Measurements from ENCODE around the gene PEX12. TPM values are rescaled to one million over a fixed set of nuclear protein-coding genes. Genes with fewer than 3 reads are reported as not detected.
"Not testable (repeated sequence)": the region's sequence is repeated elsewhere in the genome, so short reads cannot be mapped to it uniquely, and the experiment has no call there.

PEX12 gene
- polyA plus RNA-seq, 3 donors, result 1.9 to 3.1 (median 3.0) TPM

- 67 to 91% (median 80%) methylated on average over 1 of the region's 1 CpG for WGBS, 3 donors
- H3K27ac ChIP-seq (ENCODE audit: low read depth, low read length), result no peak overlapping the region
Measured at GRCh38 chr17:35546487-35546886, 31.9 kb downstream of the PEX12 start.

- H3K27ac ChIP-seq (ENCODE audit: low read depth, low read length), result no peak overlapping the region
- WGBS, 3 donors, result 78 to 87% (median 79%) methylated on average over 1 of the region's 1 CpG
Measured at GRCh38 chr17:35545150-35545549, 33.2 kb downstream of the PEX12 start.

GRCh38 chr17:35543856-35544255, 34.5 kb downstream of the PEX12 start:
- 50 to 73% (median 64%) methylated on average over 1 of the region's 1 CpG for WGBS, 3 donors
- no peak overlapping the region for H3K27ac ChIP-seq (ENCODE audit: low read depth, low read length)

- H3K27ac ChIP-seq (ENCODE audit: low read depth, low read length), result no peak overlapping the region
Measured at GRCh38 chr17:35542990-35543389, 35.4 kb downstream of the PEX12 start.

- no peak overlapping the region for H3K27ac ChIP-seq (ENCODE audit: low read depth, low read length)
- WGBS, 3 donors, result 14 to 45% (median 29%) methylated on average over 1 of the region's 1 CpG
Measured at GRCh38 chr17:35541434-35541833, 36.9 kb downstream of the PEX12 start.

- H3K27ac ChIP-seq (ENCODE audit: low read depth, low read length), result no peak overlapping the region
- WGBS, 3 donors, result 10 to 49% (median 12%) methylated on average over 8 of the region's 8 CpGs
Measured at GRCh38 chr17:35540589-35541404, 37.6 kb downstream of the PEX12 start.

GRCh38 chr17:35539659-35540026, 38.7 kb downstream of the PEX12 start:
- H3K27ac ChIP-seq (ENCODE audit: low read depth, low read length), result no peak overlapping the region
- WGBS, 3 donors, result 34 to 45% (median 34%) methylated on average over 5 of the region's 5 CpGs

GRCh38 chr17:35537601-35538141, 40.7 kb downstream of the PEX12 start, which contains the start of gene SLFN12L:
Gene SLFN12L (minus strand): TSS chr17:35537678. CDS start chr17:35522364, 15,314 bp downstream.
- no peak within 1 kb of the TSS for H3K27ac ChIP-seq (ENCODE audit: low read depth, low read length)
- WGBS, 3 donors, result 23 to 53% (median 37%) methylated on average over 2 of the region's 2 CpGs

GRCh38 chr17:35536664-35537171, 41.7 kb downstream of the PEX12 start:
- WGBS, 3 donors, result 47 to 64% (median 53%) methylated on average over 13 of the region's 13 CpGs
- no peak overlapping the region for H3K27ac ChIP-seq (ENCODE audit: low read depth, low read length)

- H3K27ac ChIP-seq (ENCODE audit: low read depth, low read length), result not testable (repeated sequence)
- WGBS, 3 donors, result 92 to 93% (median 92%) methylated on average over 9 of the region's 9 CpGs
Measured at GRCh38 chr17:35535406-35535805, 43.0 kb downstream of the PEX12 start.

GRCh38 chr17:35534576-35535093, 43.7 kb downstream of the PEX12 start:
- 65 to 73% (median 71%) methylated on average over 3 of the region's 3 CpGs for WGBS, 3 donors
- no peak overlapping the region for H3K27ac ChIP-seq (ENCODE audit: low read depth, low read length)

- WGBS, 3 donors, result 47 to 61% (median 58%) methylated on average over 1 of the region's 1 CpG
- no peak overlapping the region for H3K27ac ChIP-seq (ENCODE audit: low read depth, low read length)
Measured at GRCh38 chr17:35531160-35531559, 47.2 kb downstream of the PEX12 start.

GRCh38 chr17:35529866-35530265, 48.5 kb downstream of the PEX12 start:
- H3K27ac ChIP-seq (ENCODE audit: low read depth, low read length), result no peak overlapping the region
- WGBS, 3 donors, result 81 to 92% (median 92%) methylated on average over 8 of the region's 8 CpGs

- H3K27ac ChIP-seq (ENCODE audit: low read depth, low read length), result not testable (repeated sequence)
- WGBS, 3 donors, result 90 to 94% (median 93%) methylated on average over 1 of the region's 1 CpG
Measured at GRCh38 chr17:35529326-35529725, 49.0 kb downstream of the PEX12 start.

Other genes starting within 250 kb of the PEX12 start
- gene SLFN11, start 204.9 kb downstream of the PEX12 start, polyA plus RNA-seq, result 10 to 100 TPM in 2 of 3 donors, 1 to 10 TPM in 1; 1.2 to 32.2 (median 19.2) TPM
- gene SLFN12, start 146.1 kb downstream of the PEX12 start, polyA plus RNA-seq, result 10 to 100 TPM in 1 of 3 donors, 1 to 10 TPM in 1, under 1 TPM in 1; 0.49 to 10.1 (median 4.4) TPM
- 1 to 10 TPM in 2 of 3 donors, under 1 TPM in 1; 0.49 to 1.7 (median 1.2) TPM for gene SLFN13, start 129.8 kb downstream of the PEX12 start, polyA plus RNA-seq
- gene SLFN12L, start 40.9 kb downstream of the PEX12 start, polyA plus RNA-seq, result under 1 TPM; 0.16 to 0.80 (median 0.79) TPM
- gene SLFN14, start 17.8 kb downstream of the PEX12 start, polyA plus RNA-seq, result under 1 TPM in 1 of 3 donors, not detected in 2; 0.11 TPM
- gene AP2B1, start 8.8 kb upstream of the PEX12 start, polyA plus RNA-seq, result 10 to 100 TPM; 23.5 to 48.2 (median 43.5) TPM
- 10 to 100 TPM in 2 of 3 donors, 1 to 10 TPM in 1; 5.6 to 42.8 (median 21.1) TPM for gene RASL10B, start 153.1 kb upstream of the PEX12 start, polyA plus RNA-seq
- gene GAS2L2, start 174.7 kb upstream of the PEX12 start, polyA plus RNA-seq, result under 1 TPM; 0.22 to 0.46 (median 0.24) TPM
- under 1 TPM in 1 of 3 donors, not detected in 2; 0.09 TPM for gene C17orf50, start 182.3 kb upstream of the PEX12 start, polyA plus RNA-seq
- gene MMP28, start 217.1 kb upstream of the PEX12 start, polyA plus RNA-seq, result 10 to 100 TPM in 2 of 3 donors, 1 to 10 TPM in 1; 3.3 to 32.2 (median 18.7) TPM
- gene TAF15, start 230.9 kb upstream of the PEX12 start, polyA plus RNA-seq, result 100 to 1,000 TPM in 1 of 3 donors, 10 to 100 TPM in 2; 68.1 to 123 (median 85.1) TPM

Data from adipose tissue (tissue), 3 donors.